Activated T-cell treated with anti-CD3 and anti-CD28 coated beads, Interleukin-2, amount 50 U/mL, for 48 hours (primary cell): ENCODE data around the gene MBD4.
"Not testable (repeated sequence)": the region's sequence is repeated elsewhere in the genome, so short reads cannot be mapped to it uniquely, and the experiment has no call there.

ENCODE experiments used
- DNase-seq, 2 experiments: peaks; one replicate each; pipeline ENCODE4 v3.0.0-alpha.2; 2020

MBD4 gene

GRCh38 chr3:129403450-129403849 is 36.3 kb downstream of the MBD4 start:
- no peak for DNase-seq

GRCh38 chr3:129402616-129403015 is 37.1 kb downstream of the MBD4 start:
- no peak for DNase-seq

- DNase-seq, result no peak
Observed at GRCh38 chr3:129402210-129402609, 37.5 kb downstream of the MBD4 start.

- DNase-seq, result peak; percentile 31 to 42
Observed at GRCh38 chr3:129399895-129400357, 39.8 kb downstream of the MBD4 start.

- peak; percentile 76 for DNase-seq
Observed at GRCh38 chr3:129399145-129399894, 40.4 kb downstream of the MBD4 start.

GRCh38 chr3:129398803-129399144 is 41.0 kb downstream of the MBD4 start:
- no peak for DNase-seq

GRCh38 chr3:129393760-129394564 is 45.8 kb downstream of the MBD4 start:
- not testable (repeated sequence) for DNase-seq

GRCh38 chr3:129393271-129393670 is 46.5 kb downstream of the MBD4 start:
- no peak for DNase-seq

- not testable (repeated sequence) for DNase-seq
Observed at GRCh38 chr3:129392106-129392887, 47.5 kb downstream of the MBD4 start.

- not testable (repeated sequence) for DNase-seq
Observed at GRCh38 chr3:129391583-129391982, 48.2 kb downstream of the MBD4 start.

GRCh38 chr3:129389572-129389937 is 50.2 kb downstream of the MBD4 start:
- DNase-seq, result no peak

GRCh38 chr3:129388791-129389571 is 50.8 kb downstream of the MBD4 start:
- not testable (repeated sequence) for DNase-seq

- no peak for DNase-seq
Observed at GRCh38 chr3:129387487-129387886, 52.3 kb downstream of the MBD4 start.

GRCh38 chr3:129386984-129387383 is 52.8 kb downstream of the MBD4 start:
- DNase-seq, result no peak

GRCh38 chr3:129385507-129385906 is 54.2 kb downstream of the MBD4 start:
- DNase-seq, result not testable (repeated sequence)

GRCh38 chr3:129384594-129385323 is 55.0 kb downstream of the MBD4 start:
- no peak for DNase-seq

GRCh38 chr3:129384103-129384502 is 55.6 kb downstream of the MBD4 start:
- not testable (repeated sequence) for DNase-seq

GRCh38 chr3:129383292-129383860 is 56.4 kb downstream of the MBD4 start:
- peak; percentile 60 to 61 for DNase-seq

GRCh38 chr3:129382366-129382765 is 57.4 kb downstream of the MBD4 start:
- DNase-seq, result no peak
